Suprapubic skin (tissue), 4 donors: ENCODE data around the gene PARL. TPM values are rescaled to one million over a fixed set of nuclear protein-coding genes. Genes with fewer than 3 reads are reported as not detected.
A peak's percentile ranks its signal among the peaks of the same experiment; 100 is the strongest.

ENCODE experiments used
- DNase-seq, 2 donors: peaks; one replicate each; pipeline ENCODE4 v3.0.0-alpha.2; 2019; ENCODE audit warnings: low spot score in 2 of 2
- H3K27ac ChIP-seq: fragments of 200-600 bp; sonication (generic); one replicate; pipeline ENCODE4 v1.5.1; 2019
- H3K27me3 ChIP-seq: fragments of 200-600 bp; sonication (generic); one replicate; pipeline ENCODE4 v1.5.1; 2019
- H3K36me3 ChIP-seq: fragments of 200-600 bp; sonication (generic); one replicate; pipeline ENCODE4 v1.5.1; 2019
- H3K4me1 ChIP-seq: fragments of 200-600 bp; sonication (generic); one replicate; pipeline ENCODE4 v1.5.1; 2019
- H3K4me3 ChIP-seq: fragments of 200-600 bp; sonication (generic); one replicate; pipeline ENCODE4 v1.5.1; 2019; ENCODE audit warnings: mild to moderate bottlenecking
- H3K9me3 ChIP-seq: fragments of 200-600 bp; sonication (generic); one replicate; pipeline ENCODE4 v1.5.1; 2019
- EP300 ChIP-seq: sonication (generic); formaldehyde crosslinking; IDR thresholded peaks from one replicate; pipeline ENCODE4 v1.6.1; 2017; ENCODE audit warnings: antibody characterized with exemption
- POLR2A ChIP-seq, 2 donors: fragments of 450-650 bp; IDR thresholded peaks; one replicate each; pipeline ENCODE4 v1.6.1; 2017; ENCODE audit warnings: antibody characterized with exemption in 2 of 2, mild to moderate bottlenecking in 2 of 2, moderate library complexity in 2 of 2
- POLR2AphosphoS5 ChIP-seq, 3 donors: sonication (generic); formaldehyde crosslinking; IDR thresholded peaks; one replicate each; pipeline ENCODE4 v1.6.1; 2017; ENCODE audit warnings: antibody characterized with exemption in 3 of 3
- WGBS: methylation state at CpG from one replicate; pipeline ENCODE4 v1.1.5; 2018; 5-methylcytosine and 5-hydroxymethylcytosine counted together
- total RNA-seq, 4 donors: library from RNA; depleted of rRNA; stranded (reverse); fragments of >200 nt; gene quantifications; one replicate each; pipeline ENCODE4 v1.1.0, GENCODE V29; 2016
- TF ChIP-seq, protein P1 (sequence below), 2 donors: fragments of 200-600 bp in 1 of 2; fragments of 450-650 bp in 1 of 2; sonication (generic) in 1 of 2; IDR thresholded peaks; one replicate each; pipeline ENCODE4 v1.5.1; 2016 to 2019; ENCODE audit warnings: antibody characterized with exemption in 2 of 2, mild to moderate bottlenecking in 1 of 2, moderate library complexity in 1 of 2

The PARL gene
- total RNA-seq, 4 donors from 2014 or later = 26.5 to 41.3 (median 32.9) TPM

DNA sequence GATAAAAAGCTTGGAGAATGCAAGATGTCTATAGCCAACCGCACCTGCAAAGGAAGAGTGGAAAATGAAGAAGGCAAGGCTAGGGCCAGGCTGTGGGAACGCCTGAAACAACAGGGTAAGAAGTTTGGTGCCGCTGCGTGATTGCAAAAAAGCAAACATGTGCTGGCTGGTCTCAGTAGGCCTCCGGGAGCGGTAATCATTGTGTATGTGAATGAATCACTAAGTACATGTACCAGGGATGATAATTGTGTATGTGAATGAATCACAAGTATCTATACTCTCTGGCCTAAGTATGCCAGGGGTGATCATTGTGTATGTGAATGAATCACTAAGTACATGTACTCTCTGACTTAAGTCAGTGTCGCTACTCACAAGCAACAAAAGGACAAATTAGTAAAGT is 40.3 kb upstream of the PARL start:
- H3K36me3 ChIP-seq = peaks cover 57% of the 10 kb centered on the region
- WGBS = 55% methylated on average over 7 of the region's 7 CpGs
- H3K4me3 ChIP-seq = no peak overlapping the region
- TF ChIP-seq POLR2AphosphoS5 (IDR thresholded peaks at IDR 0.05) = no peak
- TF ChIP-seq, protein P1, sequence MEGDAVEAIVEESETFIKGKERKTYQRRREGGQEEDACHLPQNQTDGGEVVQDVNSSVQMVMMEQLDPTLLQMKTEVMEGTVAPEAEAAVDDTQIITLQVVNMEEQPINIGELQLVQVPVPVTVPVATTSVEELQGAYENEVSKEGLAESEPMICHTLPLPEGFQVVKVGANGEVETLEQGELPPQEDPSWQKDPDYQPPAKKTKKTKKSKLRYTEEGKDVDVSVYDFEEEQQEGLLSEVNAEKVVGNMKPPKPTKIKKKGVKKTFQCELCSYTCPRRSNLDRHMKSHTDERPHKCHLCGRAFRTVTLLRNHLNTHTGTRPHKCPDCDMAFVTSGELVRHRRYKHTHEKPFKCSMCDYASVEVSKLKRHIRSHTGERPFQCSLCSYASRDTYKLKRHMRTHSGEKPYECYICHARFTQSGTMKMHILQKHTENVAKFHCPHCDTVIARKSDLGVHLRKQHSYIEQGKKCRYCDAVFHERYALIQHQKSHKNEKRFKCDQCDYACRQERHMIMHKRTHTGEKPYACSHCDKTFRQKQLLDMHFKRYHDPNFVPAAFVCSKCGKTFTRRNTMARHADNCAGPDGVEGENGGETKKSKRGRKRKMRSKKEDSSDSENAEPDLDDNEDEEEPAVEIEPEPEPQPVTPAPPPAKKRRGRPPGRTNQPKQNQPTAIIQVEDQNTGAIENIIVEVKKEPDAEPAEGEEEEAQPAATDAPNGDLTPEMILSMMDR (IDR thresholded peaks at IDR 0.05) = no peak
- no peak for TF ChIP-seq POLR2A (IDR thresholded peaks at IDR 0.05)
- TF ChIP-seq EP300 = no peak
- DNase-seq = no peak
- no peaks in the 10 kb centered on the region for H3K27me3 ChIP-seq
- peak overlapping the region; percentile 27 for H3K27ac ChIP-seq
- H3K4me1 ChIP-seq = peaks cover 10% of the 10 kb centered on the region
- no peaks in the 10 kb centered on the region for H3K9me3 ChIP-seq

GRCh38 chr3:183924543-183924942 is 39.9 kb upstream of the PARL start:
- Histone ChIP-seq H3K27ac (peak overlapping the region; percentile 27), H3K27me3 (no peaks in the 10 kb centered on the region), H3K36me3 (peaks cover 57% of the 10 kb centered on the region), H3K4me1 (peaks cover 10% of the 10 kb centered on the region), H3K9me3 (no peaks in the 10 kb centered on the region), H3K4me3 (no peak overlapping the region)
- TF ChIP-seq, protein P1 (IDR thresholded peaks at IDR 0.05) = no peak
- no peak for TF ChIP-seq POLR2AphosphoS5 (IDR thresholded peaks at IDR 0.05)
- TF ChIP-seq POLR2A (IDR thresholded peaks at IDR 0.05) = no peak
- no peak for TF ChIP-seq EP300
- DNase-seq = no peak
- WGBS = 88% methylated on average over 3 of the region's 3 CpGs

DNA sequence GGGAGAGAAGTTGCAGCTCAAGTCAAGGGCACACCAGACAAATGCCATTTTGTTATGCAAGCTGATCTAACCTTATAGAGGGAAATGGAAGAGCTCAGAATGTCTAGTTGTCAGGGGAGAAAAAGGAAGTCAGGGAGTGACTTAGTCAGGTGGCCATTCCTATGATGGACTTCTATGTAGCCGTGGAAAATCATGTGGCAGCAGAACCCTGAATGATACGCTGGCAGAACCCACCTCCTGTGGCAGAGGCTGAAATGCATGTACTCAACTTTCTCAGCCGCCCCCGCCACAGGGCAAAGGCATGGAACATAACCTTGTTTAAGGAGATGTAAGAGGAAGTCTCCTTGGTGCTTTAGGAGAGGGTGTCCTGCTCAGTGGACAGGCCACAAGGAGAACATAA is 37.7 kb upstream of the PARL start:
- Histone ChIP-seq H3K9me3 (no peaks in the 10 kb centered on the region), H3K4me1 (peaks cover 10% of the 10 kb centered on the region), H3K27me3 (no peaks in the 10 kb centered on the region), H3K27ac (no peak overlapping the region), H3K36me3 (peaks cover 45% of the 10 kb centered on the region), H3K4me3 (no peak overlapping the region)
- WGBS = 94% methylated on average over 4 of the region's 4 CpGs
- DNase-seq = no peak
- no peak for TF ChIP-seq POLR2A (IDR thresholded peaks at IDR 0.05)
- TF ChIP-seq, protein P1 (IDR thresholded peaks at IDR 0.05) = no peak
- no peak for TF ChIP-seq EP300
- TF ChIP-seq POLR2AphosphoS5 (IDR thresholded peaks at IDR 0.05) = no peak

GRCh38 chr3:183921096-183921495 is 36.4 kb upstream of the PARL start:
- DNase-seq = no peak
- peaks cover 41% of the 10 kb centered on the region for H3K36me3 ChIP-seq

DNA sequence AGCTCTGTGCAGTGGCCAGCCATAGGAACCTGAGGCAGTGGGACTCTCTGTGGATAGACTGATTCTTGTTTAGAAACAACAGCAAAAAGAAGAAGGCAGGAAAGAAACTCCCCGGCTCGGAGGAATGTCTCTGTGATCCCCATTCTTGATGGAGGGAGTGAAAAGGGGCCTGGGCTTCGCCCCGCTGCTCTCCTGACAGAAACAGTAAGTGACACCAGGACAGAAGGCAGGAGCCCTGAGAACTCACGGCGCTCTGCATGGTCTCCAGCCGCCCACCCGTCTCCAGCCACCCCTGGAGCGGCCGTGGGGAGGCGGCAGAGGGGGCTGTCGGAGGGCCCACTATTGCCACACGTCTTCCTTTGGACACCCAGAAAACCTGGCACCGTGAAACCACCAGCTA is 35.7 kb upstream of the PARL start:
- no peaks in the 10 kb centered on the region for H3K9me3 ChIP-seq
- TF ChIP-seq EP300 (no peak), POLR2A (IDR thresholded peaks at IDR 0.05) (no peak), POLR2AphosphoS5 (IDR thresholded peaks at IDR 0.05) (no peak)
- TF ChIP-seq, protein P1 (IDR thresholded peaks at IDR 0.05) = no peak
- no peaks in the 10 kb centered on the region for H3K27me3 ChIP-seq
- 91% methylated on average over 14 of the region's 14 CpGs for WGBS
- H3K36me3 ChIP-seq = peaks cover 40% of the 10 kb centered on the region
- no peak for DNase-seq
- no peak overlapping the region for H3K4me3 ChIP-seq
- H3K4me1 ChIP-seq = peaks cover 8% of the 10 kb centered on the region
- no peak overlapping the region for H3K27ac ChIP-seq

More at GRCh38 chr3:183921096-183921495, 36.4 kb upstream of the PARL start:
- H3K4me3 ChIP-seq = no peak overlapping the region
- WGBS = 91% methylated on average over 15 of the region's 15 CpGs
- no peak for TF ChIP-seq EP300
- no peak for TF ChIP-seq POLR2AphosphoS5 (IDR thresholded peaks at IDR 0.05)
- no peak for TF ChIP-seq POLR2A (IDR thresholded peaks at IDR 0.05)
- TF ChIP-seq, protein P1 (IDR thresholded peaks at IDR 0.05) = no peak
- H3K9me3 ChIP-seq = no peaks in the 10 kb centered on the region
- H3K4me1 ChIP-seq = peaks cover 10% of the 10 kb centered on the region
- H3K27me3 ChIP-seq = no peaks in the 10 kb centered on the region
- H3K27ac ChIP-seq = no peak overlapping the region
